Subcutaneous adipose tissue (tissue), 4 donors: ENCODE results near the gene CDH4. TPM values are rescaled to one million over a fixed set of nuclear protein-coding genes. Genes with fewer than 3 reads are reported as not detected.

Experiments
- CTCF ChIP-seq: fragments of 450-650 bp; IDR thresholded peaks from one replicate; pipeline ENCODE4 v1.5.1; 2016; ENCODE audit warnings: low read depth, mild to moderate bottlenecking, control low read depth, antibody characterized with exemption, moderate library complexity
- total RNA-seq, 4 donors: library from RNA; depleted of rRNA; stranded (reverse); fragments of >200 nt; gene quantifications; one replicate each; pipeline ENCODE4 v1.1.0, GENCODE V29; 2016

Gene CDH4
- total RNA-seq, 4 donors from 2014 or later = not detected

- no peak for TF ChIP-seq CTCF
Measured at GRCh38 chr20:61674121-61674520, 422.1 kb downstream of the CDH4 start.

- no peak for TF ChIP-seq CTCF
Measured at GRCh38 chr20:61674688-61675087, 422.6 kb downstream of the CDH4 start.

GRCh38 chr20:61677928-61678327 lies 425.9 kb downstream of the CDH4 start:
- TF ChIP-seq CTCF = no peak

GRCh38 chr20:61678437-61678836 lies 426.4 kb downstream of the CDH4 start:
- no peak for TF ChIP-seq CTCF

- no peak for TF ChIP-seq CTCF
Measured at GRCh38 chr20:61679473-61679872, 427.4 kb downstream of the CDH4 start.

- TF ChIP-seq CTCF = no peak
Measured at GRCh38 chr20:61680096-61680495, 428.0 kb downstream of the CDH4 start.

- TF ChIP-seq CTCF = no peak
Measured at GRCh38 chr20:61682114-61682995, 430.3 kb downstream of the CDH4 start.
